Mesothelial cell of epicardium (in vitro differentiated cells): Measurements from ENCODE around the gene NPSR1. TPM values are rescaled to one million over a fixed set of nuclear protein-coding genes. Genes with fewer than 3 reads are reported as not detected.

Experiments used
- DNase-seq, 2 experiments: peaks; one replicate each; pipeline ENCODE4 v3.0.0; 2021; ENCODE audit warnings: low spot score in 2 of 2; ENCODE audit not compliant: unreplicated experiment in 2 of 2
- H3K27ac Mint-ChIP-seq: 2 replicates; pipeline ENCODE4 v1.8.0; 2021; ENCODE audit warnings: mixed read lengths
- H3K27me3 Mint-ChIP-seq: 2 replicates; pipeline ENCODE4 v1.8.0; 2021; ENCODE audit warnings: low read depth, mixed read lengths
- H3K36me3 Mint-ChIP-seq: 2 replicates; pipeline ENCODE4 v1.8.0; 2021; ENCODE audit warnings: mixed read lengths
- H3K4me1 Mint-ChIP-seq: 2 replicates; pipeline ENCODE4 v1.8.0; 2021; ENCODE audit warnings: mixed read lengths
- H3K4me3 Mint-ChIP-seq: 2 replicates; pipeline ENCODE4 v1.8.0; 2021; ENCODE audit warnings: mild to moderate bottlenecking, moderate library complexity, mixed read lengths
- H3K9me3 Mint-ChIP-seq: 2 replicates; pipeline ENCODE4 v1.8.0; 2021; ENCODE audit warnings: mixed read lengths
- CTCF ChIP-seq: fragments of 200-600 bp; sonication (generic); IDR thresholded peaks from one replicate; pipeline ENCODE4 v1.5.0; 2021; ENCODE audit warnings: antibody characterized with exemption; ENCODE audit not compliant: unreplicated experiment
- total RNA-seq: library from RNA; stranded (reverse); gene quantifications from 3 replicates; pipeline ENCODE4 v1.2.1, GENCODE V29; 2021

NPSR1 gene
- total RNA-seq, 1 donor from 2014 or later: not detected

DNA sequence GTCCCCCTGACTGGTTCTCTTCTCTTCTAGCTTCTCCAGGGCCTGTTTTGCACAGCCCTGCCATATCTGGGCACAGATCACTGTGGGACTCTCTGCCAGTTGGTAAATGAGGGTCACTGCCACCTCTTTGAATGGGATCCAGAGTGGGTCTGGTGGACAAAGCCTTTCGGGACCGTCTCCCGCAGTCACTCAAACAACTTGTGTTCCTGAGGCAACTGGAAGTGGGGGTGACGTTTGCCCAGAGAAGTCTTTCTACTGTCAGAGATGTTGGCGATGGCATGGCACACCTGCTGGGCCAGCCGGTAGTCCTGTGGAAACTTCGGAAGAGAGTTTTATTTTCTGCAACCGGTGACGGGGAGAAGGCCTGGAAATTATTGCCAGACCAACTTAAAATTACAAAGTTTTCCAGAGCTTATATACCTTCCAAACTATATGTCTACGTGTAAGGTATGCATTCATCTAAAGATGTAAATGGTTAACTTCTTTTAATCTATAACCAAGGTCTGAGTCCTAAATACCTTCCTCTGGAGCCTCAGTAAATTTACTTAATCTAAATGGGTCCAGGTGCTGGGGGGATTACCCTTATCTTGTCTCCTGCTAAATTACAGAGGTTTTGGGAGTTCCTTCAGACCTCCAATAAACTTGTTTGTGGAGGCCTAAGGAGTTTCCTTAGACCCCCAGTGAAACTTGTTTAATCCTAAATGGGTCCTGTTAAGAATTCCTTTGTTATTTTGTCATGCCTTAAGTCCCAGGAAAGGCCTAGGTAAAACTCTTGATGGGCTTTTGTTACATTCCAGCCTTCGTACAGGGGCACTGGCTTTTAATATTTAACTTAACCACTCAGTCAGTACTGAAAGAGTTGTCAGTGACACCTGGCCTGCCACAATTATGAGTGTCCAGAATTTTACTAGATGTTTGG lies 94.0 kb downstream of the NPSR1 start:
- no peak overlapping the region for H3K4me3 Mint-ChIP-seq
- no peaks in the 10 kb centered on the region for H3K27me3 Mint-ChIP-seq
- no peaks in the 10 kb centered on the region for H3K9me3 Mint-ChIP-seq
- H3K4me1 Mint-ChIP-seq: peaks cover 21% of the 10 kb centered on the region
- no peak overlapping the region for H3K27ac Mint-ChIP-seq
- no peak for DNase-seq
- no peak for TF ChIP-seq CTCF
- H3K36me3 Mint-ChIP-seq: no peaks in the 10 kb centered on the region

- H3K27ac Mint-ChIP-seq: no peak overlapping the region
- H3K4me1 Mint-ChIP-seq: peaks cover 14% of the 10 kb centered on the region
- H3K27me3 Mint-ChIP-seq: no peaks in the 10 kb centered on the region
- H3K9me3 Mint-ChIP-seq: no peaks in the 10 kb centered on the region
- no peak for TF ChIP-seq CTCF
- H3K4me3 Mint-ChIP-seq: no peak overlapping the region
- H3K36me3 Mint-ChIP-seq: no peaks in the 10 kb centered on the region
- DNase-seq: no peak
Observed at GRCh38 chr7:34752929-34753328, 94.9 kb downstream of the NPSR1 start.

DNA sequence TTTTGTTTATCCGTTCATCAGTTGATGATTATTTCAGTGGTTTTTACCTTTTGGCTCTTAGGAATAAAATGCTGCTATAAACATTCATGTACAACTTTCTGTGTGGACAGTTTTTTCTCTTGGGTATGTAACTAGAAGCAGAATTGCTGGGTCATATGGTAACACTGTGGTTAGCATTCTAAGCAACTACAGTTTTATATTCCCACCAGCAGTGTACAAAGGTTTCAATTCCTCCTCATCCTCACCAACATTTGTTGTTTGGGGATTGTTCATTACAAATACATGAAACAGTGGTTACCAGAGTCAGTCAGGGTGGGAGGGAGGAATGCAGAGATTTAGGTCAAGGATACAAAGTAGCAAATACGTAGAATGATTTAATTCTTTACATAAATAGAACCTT lies 97.0 kb downstream of the NPSR1 start:
- DNase-seq: no peak
- Mint-ChIP-seq H3K4me3 (no peak overlapping the region), H3K36me3 (no peaks in the 10 kb centered on the region), H3K27me3 (no peaks in the 10 kb centered on the region), H3K4me1 (peaks cover 8% of the 10 kb centered on the region), H3K27ac (no peak overlapping the region), H3K9me3 (no peaks in the 10 kb centered on the region)
- TF ChIP-seq CTCF: no peak

- Mint-ChIP-seq H3K27me3 (no peaks in the 10 kb centered on the region), H3K36me3 (no peaks in the 10 kb centered on the region), H3K4me3 (no peak overlapping the region), H3K4me1 (peaks cover 8% of the 10 kb centered on the region), H3K27ac (no peak overlapping the region), H3K9me3 (no peaks in the 10 kb centered on the region)
- DNase-seq: no peak
- no peak for TF ChIP-seq CTCF
Observed at GRCh38 chr7:34756025-34756437, 98.0 kb downstream of the NPSR1 start.

- Mint-ChIP-seq H3K4me1 (peaks cover 8% of the 10 kb centered on the region), H3K27ac (no peak overlapping the region), H3K36me3 (no peaks in the 10 kb centered on the region), H3K27me3 (no peaks in the 10 kb centered on the region), H3K4me3 (no peak overlapping the region), H3K9me3 (no peaks in the 10 kb centered on the region)
- no peak for TF ChIP-seq CTCF
- DNase-seq: no peak
Observed at GRCh38 chr7:34756691-34757090, 98.7 kb downstream of the NPSR1 start.
